Stimulated activated CD8-positive, alpha-beta memory T cell treated with anti-CD3 and anti-CD28 coated beads, Interleukin-4, amount 100 ng/mL, for 4 hours (primary cell): ENCODE measurements around the gene ARHGAP23.

Experiments used
- DNase-seq, 2 donors: peaks; one replicate each; pipeline ENCODE4 v3.0.0-alpha.2; 2020; ENCODE audit warnings: low read depth in 2 of 2, low spot score in 1 of 2

ARHGAP23 gene

DNA sequence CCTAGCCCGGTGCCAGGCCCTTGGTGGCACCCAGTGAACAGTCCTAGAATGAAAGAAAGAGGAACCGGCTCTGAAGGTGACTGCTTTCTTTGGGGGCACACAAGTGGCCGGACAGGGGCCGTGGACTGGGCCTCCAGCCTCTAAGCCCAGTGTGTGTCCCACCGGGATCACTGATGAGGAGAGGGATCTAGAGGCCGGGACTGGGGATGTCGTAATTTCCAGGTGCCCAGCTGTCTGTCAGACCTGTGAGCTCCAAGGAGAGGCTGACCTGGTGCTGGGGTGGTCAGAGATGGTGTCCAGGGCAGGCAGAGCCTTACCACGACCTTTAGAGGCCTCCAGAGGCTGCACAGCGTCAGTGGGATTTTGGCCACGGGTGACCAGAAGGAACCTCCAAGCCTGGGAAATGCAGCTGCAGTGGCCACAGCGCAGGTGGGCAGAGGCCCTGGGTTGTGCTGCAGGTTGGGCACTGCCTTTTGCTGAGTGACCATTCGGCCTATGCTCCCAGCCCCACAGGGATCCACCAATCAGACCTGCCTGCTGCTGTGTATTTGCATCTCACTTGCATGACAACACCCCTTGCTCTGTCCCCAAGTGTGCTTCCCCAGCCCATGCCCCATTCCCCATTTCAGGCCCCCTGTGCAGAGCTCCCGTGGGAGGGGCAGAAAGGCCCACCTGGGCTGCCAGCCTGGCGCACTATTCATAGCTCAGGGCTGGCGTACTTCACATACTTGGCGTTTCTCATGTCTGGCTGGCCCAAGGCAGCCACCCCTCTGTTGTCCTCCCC is 12.5 kb downstream of the ARHGAP23 start:
- DNase-seq, result no peak

DNA sequence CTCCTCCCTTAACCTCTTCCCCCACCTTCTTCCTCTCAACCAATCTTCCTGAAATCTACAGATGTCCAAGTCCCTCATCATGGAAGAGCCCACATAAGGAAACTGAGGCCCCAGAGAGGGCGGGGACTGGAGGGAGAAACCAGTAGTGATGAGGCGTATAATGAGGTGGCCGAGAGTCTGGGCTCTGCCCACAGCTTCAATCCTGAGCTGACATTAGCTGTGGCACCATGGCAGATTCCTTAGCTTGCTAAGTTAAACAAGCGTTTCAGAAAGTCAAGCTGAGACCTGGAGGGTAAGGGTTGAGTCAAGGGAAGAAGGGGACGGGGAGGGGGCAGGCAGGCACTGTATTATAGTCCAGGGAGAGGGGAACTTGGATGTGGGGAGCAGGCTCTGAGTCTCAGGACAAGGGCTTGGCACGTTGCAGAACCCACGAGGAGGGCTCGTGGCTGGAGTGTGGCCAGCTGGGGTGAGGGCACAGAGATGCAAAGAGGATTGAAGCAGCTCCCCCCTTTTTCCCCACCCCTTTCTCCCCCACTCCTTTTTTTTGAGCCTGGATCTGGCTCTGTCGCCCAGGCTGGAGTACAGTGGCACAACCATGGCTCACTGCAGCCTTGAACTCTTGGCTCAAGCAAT is 13.3 kb downstream of the ARHGAP23 start:
- no peak for DNase-seq

DNA sequence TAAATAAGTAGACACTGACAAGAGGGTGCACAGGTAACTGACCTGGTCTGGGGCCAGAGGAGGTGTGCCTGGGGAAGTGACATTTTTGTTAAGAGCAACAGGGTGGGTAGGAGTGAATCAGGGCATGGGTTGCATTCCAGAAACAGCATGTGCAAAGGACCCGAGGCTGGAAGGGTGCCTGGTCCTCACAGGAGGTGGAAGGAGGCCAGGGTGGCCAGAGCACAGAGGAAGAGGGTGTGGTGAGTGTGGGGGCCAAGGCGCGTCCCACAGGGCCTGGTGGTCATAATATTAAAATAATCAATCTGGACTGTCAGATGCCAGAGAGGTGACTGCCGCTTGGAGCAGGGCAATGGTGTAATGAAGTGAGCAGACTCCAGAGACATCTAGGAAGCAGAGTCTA is 14.3 kb downstream of the ARHGAP23 start:
- DNase-seq, result no peak

DNA sequence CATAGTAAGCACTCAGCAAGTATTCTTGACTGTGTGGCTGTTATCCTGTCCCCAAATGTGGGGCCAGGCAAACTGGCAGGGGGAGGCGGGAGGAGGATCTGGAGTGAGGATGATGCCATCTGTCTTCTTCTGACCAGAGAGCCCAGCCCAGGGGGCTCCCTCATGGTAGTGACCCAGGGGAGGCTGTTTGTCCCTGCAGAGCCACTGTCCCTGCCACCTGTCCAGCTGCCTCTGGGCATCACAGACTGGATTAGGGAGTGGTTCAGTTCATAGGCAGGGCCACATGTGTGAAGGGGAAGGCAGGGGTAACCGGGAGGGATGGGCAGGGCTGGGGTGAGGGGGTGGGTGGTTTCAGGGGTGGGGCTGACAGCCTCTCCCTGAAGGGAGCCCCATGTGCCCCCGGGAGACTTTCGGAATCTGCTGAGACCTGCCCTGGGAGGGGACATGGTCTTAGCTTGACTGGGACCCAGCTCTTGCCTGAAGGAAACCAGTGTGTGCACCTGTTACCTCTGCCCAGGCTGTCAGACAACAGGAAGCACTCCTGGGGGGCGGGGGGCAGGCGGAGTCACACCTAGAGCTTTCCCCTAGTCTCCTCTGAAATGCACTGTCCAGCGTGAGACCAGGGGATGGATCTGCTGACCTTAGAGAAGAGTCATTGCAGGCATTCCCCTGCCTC is 15.2 kb downstream of the ARHGAP23 start:
- no peak for DNase-seq

DNA sequence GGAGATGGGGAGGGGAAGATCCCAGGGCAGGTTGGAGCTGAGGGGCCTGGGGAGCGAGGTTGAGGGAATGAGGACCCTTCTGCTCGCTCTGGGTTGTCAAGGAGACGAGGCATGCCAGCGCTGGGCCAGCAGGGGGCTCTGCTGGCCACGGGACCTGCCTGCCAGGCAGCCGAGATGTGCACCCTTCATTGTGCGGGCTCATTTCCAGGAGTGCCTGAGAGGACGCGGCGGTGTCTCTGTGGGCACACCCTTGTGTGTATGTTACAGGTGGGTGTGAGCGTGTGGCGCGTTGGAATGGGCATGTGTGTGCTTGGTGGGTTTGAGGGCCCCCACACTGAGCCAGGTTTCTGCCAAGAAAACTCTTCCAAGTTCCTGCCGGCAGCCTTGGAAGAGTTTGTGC is 15.9 kb downstream of the ARHGAP23 start:
- DNase-seq, result peak in 1 of 2 donors; percentile 18

DNA sequence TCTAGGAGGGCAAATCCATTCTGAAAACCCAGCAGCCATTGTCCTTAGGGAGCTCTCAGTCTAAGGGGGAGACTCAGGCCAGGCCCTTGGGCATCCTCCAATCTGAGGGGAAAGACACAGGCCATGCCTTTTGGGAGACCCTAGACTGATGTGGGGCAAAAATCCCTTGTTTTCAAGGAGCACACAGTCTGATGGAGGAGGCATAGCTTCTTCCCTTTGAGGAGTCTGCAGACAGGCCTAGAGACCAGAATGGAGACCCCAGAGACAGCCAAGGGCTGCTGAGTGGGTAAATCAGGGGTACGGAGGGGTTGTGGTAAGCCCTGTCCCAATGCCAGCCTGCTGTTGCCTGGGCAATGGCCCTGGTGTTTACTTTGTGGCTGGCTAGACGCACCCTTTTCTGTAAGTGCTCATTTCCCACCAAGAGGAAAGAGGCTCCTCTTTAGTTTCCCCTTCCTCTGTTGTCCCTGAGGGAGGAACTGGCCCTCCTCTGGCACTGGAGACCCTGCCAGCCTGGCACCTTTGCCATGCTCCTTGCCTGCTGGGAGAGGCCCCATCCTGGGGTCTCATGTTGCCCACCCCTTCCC is 19.3 kb downstream of the ARHGAP23 start:
- no peak for DNase-seq

DNA sequence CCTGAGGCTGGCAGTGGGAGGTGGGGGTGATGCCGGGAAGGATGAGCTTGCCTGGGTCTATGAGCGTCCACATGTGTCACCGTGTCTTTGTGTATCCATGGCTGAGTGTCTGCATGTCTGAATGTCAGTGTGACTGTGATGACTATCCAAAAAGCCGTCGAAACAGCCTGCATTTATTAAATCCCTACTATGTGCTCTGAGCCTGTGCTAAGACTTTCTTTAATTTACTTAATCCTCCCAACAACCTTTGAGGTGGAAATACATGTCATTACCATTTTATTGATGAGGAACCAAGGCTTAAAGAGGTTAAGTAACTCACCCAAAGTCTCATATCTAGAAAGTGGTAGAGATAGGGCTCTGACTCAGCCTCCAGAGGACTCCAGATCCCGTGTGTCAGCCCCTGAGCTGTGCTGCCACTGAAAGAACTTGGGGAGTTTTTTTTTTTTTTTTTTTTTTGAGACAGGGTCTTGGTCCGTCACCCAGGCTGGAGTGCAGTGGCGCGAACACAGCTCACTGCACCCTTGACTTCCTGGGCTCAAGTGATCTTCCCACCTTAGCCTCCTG is 20.0 kb downstream of the ARHGAP23 start:
- no peak for DNase-seq

DNA sequence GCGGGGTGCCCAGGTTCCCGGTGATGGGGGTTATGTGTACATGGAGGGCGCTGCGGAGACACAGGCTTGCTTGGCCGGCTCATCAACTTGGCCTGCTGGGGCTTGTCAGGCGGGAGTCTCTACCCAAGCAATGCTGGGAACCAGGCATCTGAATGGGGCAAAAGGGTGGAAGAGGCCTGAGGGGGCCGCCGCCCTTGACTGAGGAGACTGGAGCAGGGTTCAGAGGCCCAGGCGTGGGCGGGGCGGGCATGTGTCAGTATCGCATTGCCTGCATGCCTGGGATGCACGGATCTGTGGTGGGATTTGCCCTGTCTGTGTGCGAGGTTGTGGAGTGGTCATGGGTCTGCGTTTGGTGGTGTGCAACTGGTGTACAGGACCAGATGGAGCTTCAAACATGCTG is 21.1 kb downstream of the ARHGAP23 start:
- DNase-seq, result no peak

DNA sequence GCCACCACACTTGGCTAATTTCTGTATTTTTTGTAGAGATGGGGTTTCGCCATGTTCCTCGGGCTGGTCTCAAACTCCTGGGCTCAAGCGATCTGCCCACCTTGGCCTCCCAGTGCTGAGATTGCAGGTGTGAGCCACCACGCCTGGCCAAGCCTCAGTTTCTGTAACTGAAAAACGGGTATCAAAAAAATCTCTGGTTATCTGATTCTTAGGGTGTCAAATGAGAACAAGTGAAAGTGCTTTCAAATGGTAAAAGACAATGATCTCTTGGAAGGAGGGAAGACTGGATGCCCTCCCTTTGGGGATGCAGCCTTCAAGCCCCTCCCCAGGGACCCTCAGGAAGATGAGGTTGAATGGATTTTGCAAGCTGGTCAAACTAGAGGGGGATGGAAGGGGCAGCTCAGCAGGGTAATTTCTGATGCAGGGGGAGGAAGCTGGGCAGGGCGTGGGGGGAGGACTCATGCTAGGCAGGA is 22.3 kb downstream of the ARHGAP23 start:
- no peak for DNase-seq

DNA sequence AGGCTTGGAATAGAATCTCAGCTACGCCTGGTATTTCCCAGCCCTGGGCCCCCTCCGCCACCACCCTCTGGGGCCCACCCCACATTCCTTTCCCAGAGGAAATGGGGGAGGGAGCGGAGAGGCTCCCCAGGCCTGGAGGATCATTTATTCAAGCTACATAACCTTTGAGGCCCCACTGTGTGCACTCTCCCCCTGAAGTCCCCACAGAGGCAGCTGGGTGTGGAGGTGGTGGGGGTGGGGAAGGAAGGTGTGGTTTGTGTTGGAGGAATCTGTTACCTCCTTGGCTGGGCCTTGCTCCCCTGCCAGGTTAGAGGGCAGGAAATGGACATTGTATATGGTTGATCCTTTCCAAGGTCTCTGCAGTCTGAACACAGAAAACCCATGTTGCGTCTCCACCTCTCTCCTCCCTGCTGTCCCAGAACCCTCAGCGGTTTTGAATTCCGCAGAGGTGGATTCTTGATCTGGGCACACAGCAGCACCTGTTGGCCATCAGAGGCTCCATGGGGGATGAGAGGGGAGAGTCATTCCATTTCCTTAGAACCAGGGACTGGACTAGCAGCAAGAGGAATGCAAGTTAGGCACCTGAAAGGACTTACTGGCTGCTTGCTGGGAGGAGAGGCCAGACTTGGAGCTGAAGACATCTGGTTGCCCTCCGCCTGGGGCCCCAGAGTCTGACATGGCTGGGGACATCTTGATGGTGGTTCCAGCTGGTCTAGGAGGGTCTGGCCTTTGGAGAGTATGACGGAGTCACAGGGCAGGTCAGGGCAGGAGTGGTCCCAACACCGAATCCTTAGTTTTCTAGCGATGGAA is 23.0 kb downstream of the ARHGAP23 start:
- no peak for DNase-seq

DNA sequence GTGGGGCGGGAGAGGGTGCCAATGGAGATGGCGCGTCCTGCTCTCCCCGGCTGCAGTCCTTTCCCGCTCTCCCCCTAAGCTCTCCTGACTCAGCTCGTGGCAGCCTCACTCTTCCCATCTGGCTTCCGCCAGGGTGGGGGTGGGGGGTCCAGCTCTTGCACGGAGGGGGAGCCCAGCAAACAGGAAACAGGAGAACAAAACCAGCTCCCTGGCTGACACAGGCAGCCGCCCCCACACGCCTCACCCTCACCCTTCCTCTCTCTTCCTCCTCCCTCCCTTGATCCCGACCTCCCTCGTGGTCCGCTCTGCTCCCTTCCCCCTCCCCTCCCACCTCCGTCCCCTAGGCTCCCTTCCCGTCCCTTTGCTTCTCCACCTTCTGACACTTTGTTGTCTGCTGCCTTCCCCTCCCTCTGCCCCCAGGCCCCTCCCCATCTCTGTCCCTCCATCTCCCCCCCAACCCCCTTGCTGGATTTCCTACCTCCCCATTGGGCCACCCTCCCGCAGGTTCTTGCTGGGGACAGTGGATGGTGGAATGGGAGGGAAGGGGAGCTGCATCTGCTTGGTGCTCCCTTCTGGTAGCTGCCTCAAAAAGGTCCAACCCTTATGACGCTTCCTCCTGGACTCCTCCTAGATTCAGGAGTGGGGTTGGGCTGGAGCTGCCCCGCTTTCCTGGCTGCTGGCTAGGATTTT is 23.7 kb downstream of the ARHGAP23 start:
- no peak for DNase-seq

DNA sequence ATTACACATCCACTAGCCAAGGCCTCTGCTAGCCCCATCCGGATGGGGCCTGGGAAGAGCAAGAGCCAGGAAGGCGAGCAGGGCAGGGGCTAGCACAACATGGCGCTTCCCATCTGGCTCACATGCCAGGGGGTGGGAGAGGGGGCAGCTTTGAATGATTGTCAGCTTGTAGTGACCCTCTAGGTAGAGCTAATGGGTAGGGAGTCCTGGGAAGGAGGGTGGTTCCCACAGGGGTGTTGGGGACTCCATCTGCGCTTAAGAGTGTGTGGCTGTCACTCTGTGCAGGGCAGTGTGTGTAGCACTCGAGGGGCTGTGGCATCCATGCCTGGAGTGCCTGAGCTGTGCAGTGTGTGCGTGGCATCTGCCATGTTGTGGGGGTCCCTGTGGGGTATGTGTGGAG is 24.5 kb downstream of the ARHGAP23 start:
- no peak for DNase-seq

DNA sequence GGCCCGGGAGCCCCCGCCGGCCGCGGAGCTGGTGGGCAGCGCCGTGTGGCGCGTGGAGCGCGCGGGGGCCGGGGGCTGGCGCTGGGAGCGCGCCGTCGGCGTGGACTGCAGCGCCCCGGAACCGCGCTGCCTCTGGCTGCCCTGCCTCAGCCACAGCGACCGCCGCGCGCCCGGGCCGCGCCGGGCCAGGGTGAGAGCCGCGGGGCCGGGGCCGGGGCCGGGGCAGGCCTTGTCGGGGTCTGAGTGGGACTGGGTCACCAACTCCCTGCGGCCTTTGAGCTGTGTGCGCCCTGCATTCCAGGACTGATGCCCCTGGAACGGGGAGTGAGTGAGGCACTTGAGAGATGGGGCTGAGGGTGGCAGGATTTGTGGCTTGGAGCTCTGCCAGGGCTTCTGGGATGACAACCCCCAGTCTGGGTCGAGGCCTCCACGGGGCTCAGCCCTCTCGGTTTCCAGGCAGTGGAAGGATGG is 25.7 kb downstream of the ARHGAP23 start:
- DNase-seq, result no peak

DNA sequence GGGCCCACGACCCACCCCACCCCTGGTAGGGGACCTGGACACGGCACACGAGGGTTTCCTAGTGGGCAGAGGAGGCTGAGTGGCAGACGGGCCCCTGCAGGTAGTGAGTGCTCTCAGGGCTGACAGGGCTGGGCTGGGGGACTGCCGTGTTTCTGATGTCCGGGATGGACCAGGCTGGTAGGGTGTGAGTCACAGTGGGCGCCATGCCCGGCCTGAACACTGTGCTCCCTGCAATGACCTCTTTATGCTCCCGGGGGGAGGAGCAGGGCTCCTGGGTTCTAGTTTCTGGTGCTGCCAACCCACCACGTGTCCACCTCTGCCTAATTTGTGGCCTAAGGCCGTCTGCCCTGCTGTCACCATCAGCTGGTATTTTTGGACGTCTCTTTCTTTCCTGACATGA is 26.3 kb downstream of the ARHGAP23 start:
- DNase-seq, result no peak

DNA sequence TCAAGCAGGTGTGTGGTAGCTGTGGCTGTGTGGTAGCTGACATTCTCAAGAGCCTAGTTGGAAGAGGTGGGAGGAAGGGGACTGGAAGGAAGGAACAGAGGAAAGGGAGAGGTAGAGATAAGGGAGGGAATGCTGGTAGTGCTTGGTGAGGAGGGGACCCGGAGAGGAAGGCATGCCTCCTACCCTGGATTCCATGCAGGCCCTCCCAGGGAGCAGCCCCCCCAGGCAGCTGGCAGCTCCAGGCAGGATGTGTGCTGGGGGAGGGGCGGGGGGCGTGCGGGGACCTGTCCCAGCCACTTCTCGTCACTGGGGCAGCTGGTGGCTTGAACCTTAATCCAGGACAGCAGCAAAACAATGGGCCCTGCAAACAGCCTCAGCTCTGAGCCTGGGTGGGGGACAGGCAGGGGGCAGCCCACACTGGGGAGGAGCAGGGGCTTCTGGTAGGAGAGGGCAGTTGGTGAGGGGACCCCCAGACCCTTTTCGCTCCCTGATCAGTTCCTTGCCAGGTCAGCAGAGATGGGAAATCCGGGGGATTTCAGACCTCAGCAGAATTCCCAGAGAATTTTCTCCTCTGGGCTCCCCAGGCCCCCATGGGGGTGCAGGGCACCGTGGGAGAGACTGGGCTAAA is 27.1 kb downstream of the ARHGAP23 start:
- no peak for DNase-seq

DNA sequence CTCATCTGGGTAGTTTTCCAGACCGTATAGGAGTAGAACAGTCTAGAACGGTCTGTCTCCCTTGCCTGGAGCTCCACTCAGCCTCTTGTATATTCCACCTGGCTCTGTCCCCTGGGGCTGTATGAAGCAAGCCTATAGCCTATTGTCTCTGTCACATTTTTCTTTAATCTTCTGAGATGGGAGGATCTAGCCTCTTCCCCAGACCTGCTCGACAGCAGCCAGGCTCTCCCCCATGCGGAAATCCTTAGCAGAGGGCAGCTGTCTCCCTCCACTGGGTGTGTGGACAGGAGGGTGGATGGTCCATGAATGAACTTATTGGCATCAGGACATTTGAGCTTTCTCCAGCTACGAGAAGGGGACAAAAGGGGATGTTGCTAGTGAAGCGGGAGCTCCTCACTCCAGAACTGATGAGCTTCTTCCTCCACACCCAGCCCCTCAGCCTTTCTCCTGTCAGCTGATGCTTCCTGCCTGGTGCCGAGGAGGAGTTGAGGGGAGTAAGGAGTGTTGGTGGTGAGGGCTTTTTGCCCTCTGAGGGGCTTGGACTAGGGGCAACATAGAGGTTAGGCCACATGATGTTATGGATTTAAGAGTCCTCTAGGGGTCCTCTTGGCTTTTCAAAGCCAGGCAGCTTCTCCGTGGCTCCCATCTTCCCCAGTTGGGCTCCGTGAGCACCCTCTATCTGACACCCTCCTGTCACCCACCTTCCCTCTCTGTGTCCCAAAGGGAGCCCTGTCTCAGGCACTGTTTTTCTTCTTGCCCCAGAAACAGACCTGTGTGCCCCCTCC is 28.0 kb downstream of the ARHGAP23 start:
- DNase-seq, result no peak

DNA sequence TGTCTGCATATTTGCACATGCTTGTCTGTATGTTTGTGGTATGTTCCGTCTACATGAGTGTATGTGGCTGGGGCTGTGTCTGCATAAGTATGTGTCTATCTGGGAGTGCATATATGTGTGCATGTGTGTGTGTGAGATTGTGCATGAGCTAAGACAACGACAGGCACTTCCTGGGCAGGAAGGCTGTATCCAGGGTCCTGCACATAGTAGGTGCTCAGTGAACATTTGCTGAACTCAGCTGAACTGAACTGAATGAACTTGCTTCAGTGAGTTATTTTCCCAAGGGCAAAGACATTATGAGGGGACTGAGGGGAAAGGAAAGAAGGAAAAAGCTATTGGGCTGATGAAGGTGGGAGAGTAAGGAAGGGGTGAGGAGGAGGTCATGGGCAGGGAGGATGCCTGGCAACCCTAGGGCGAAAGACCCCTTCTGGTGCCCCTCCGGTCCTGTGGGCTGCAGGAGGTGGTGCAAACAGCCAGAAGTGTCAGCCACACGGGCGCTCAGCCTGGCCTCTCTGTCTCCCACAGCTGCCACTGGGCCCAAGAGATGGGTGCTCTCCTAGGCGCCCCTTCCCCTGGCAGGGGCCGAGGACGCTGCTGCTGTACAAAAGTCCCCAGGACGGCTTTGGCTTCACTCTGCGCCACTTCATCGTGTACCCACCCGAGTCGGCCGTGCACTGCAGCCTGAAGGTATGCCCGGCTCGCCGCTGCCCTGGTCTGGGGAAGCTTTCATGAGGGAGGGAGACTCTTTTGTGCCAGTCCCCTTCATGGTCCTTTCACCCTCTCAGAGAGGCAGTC is 29.5 kb downstream of the ARHGAP23 start:
- no peak for DNase-seq

DNA sequence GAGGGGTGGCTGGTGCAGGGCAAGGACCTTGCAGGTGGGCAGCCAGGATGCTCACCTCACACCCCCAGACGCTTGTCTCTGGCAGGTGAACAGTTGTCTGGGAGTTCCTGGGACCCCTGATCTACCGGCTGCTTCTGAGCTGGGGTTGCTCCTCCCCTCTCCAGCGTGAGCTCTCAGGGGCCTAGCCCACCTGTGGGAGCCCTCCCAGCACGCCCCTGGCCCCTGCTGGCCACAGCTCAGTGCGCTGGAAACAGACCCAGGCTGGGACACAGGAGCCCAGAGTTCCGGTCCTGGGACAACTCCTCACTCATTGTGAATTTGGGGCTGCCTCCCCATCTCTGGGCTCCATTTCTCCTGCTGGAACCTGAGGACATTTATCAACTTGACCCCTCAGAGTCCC is 30.3 kb downstream of the ARHGAP23 start:
- no peak for DNase-seq
